Fibroblast of lung (primary cell): ENCODE data around the gene TCF4. TPM values are rescaled to one million over a fixed set of nuclear protein-coding genes. Genes with fewer than 3 reads are reported as not detected.

Experiments
- DNase-seq, 2 donors: peaks; one replicate each; pipeline versions ENCODE4 v3.0.0 to v3.0.0-alpha.2; 2010; ENCODE audit warnings: low read depth in 2 of 2
- H2AFZ ChIP-seq: 2 replicates; pipeline ENCODE4 v1.5.1; 2012; ENCODE audit warnings: low read length, control low read depth, inconsistent platforms
- H3K27ac ChIP-seq: 2 replicates; pipeline ENCODE4 v1.5.1; 2011; ENCODE audit warnings: low read length, control low read depth; ENCODE audit not compliant: insufficient read depth
- H3K27me3 ChIP-seq: 2 replicates; pipeline ENCODE4 v1.5.1; 2011; ENCODE audit warnings: mild to moderate bottlenecking, low read length; ENCODE audit not compliant: control insufficient read depth, insufficient read depth
- H3K36me3 ChIP-seq: 2 replicates; pipeline ENCODE4 v1.5.1; 2011; ENCODE audit warnings: low read length; ENCODE audit not compliant: control insufficient read depth, insufficient read depth
- H3K4me1 ChIP-seq: 2 replicates; pipeline ENCODE4 v1.5.1; 2011; ENCODE audit warnings: low read length; ENCODE audit not compliant: control insufficient read depth, insufficient read depth; ENCODE audit errors: extremely low read depth
- H3K4me2 ChIP-seq: 2 replicates; pipeline ENCODE4 v1.5.1; 2011; ENCODE audit warnings: low read length, control low read depth; ENCODE audit not compliant: insufficient read depth; ENCODE audit errors: extremely low read depth
- H3K4me3 ChIP-seq, 4 experiments: fragments of 200-600 bp in 1 of 4; sonication (generic) in 1 of 4; replicated peaks in 1 of 4; 2 replicates each; pipeline ENCODE4 v1.5.1; 2011 to 2016; ENCODE audit warnings: low read length in 4 of 4, low read depth in 3 of 4, mild to moderate bottlenecking in 3 of 4, control low read depth in 2 of 4, inconsistent platforms in 1 of 4, mixed read lengths in 1 of 4; ENCODE audit not compliant: insufficient read depth in 1 of 4; ENCODE audit errors: control extremely low read depth in 1 of 4
- H3K79me2 ChIP-seq: 2 replicates; pipeline ENCODE4 v1.5.1; 2012; ENCODE audit warnings: mild to moderate bottlenecking, low read length, inconsistent platforms; ENCODE audit not compliant: control insufficient read depth, insufficient read depth
- H3K9ac ChIP-seq: 2 replicates; pipeline ENCODE4 v1.5.1; 2011; ENCODE audit warnings: mild to moderate bottlenecking, low read length, control low read depth; ENCODE audit not compliant: insufficient read depth
- H3K9me3 ChIP-seq: 2 replicates; pipeline ENCODE4 v1.5.1; 2012; ENCODE audit warnings: low read depth, low read length; ENCODE audit not compliant: control insufficient read depth, insufficient read depth
- H4K20me1 ChIP-seq: 2 replicates; pipeline ENCODE4 v1.5.1; 2011; ENCODE audit warnings: low read length; ENCODE audit not compliant: control insufficient read depth, insufficient read depth; ENCODE audit errors: extremely low read depth
- CTCF ChIP-seq, 2 donors: IDR thresholded peaks in 1 of 2; conservative IDR thresholded peaks in 1 of 2; 1 replicate in 1 of 2; 2 replicates in 1 of 2; pipeline ENCODE4 v1.5.1; 2011 to 2012; ENCODE audit warnings: low read length in 2 of 2, control low read depth in 1 of 2, inconsistent platforms in 1 of 2, low read depth in 1 of 2, mild to moderate bottlenecking in 1 of 2
- EZH2 ChIP-seq: IDR thresholded peaks from 2 replicates; pipeline ENCODE4 v1.5.1; 2012; ENCODE audit warnings: low read length, control low read depth, mild to moderate bottlenecking; ENCODE audit errors: missing control alignments
- polyA plus RNA-seq, 2 donors: library from polyadenylated mRNA; depleted of rRNA in 1 of 2; stranded (reverse) in 1 of 2; unstranded in 1 of 2; fragments of >200 nt; gene quantifications; 2 replicates each; pipeline ENCODE4 v1.2.1, GENCODE V29; 2011 to 2012; ENCODE audit warnings: missing spikeins in 1 of 2
- total RNA-seq: library from RNA; depleted of rRNA; stranded (reverse); fragments of >200 nt; gene quantifications from 2 replicates; pipeline ENCODE4 v1.2.1, GENCODE V29; 2014

Gene TCF4
- total and polyA plus RNA-seq, 2 donors (not counting 1 experiment from before 2014, with no cell fraction given) = 48.9 to 57.6 TPM

GRCh38 chr18:55557211-55557610 lies 30.8 kb downstream of the TCF4 start:
- Histone ChIP-seq H3K4me2 (no peak overlapping the region), H3K79me2 (peaks cover 1% of the 10 kb centered on the region), H2AFZ (no peak overlapping the region), H3K27me3 (no peaks in the 10 kb centered on the region), H3K9ac (no peak overlapping the region), H3K36me3 (no peaks in the 10 kb centered on the region), H3K9me3 (no peaks in the 10 kb centered on the region), H4K20me1 (no peaks in the 10 kb centered on the region), H3K4me3 (no peak overlapping the region), H3K4me1 (no peaks in the 10 kb centered on the region), H3K27ac (no peak overlapping the region)
- TF ChIP-seq EZH2 (no peak), CTCF (conservative IDR thresholded peaks at IDR 0.05 in 1 of 2, IDR thresholded peaks at IDR 0.05 in 1 of 2; ENCODE audit: low read depth in 1 of 2, low read length in 2 of 2) (no peak)
- no peak for DNase-seq

DNA sequence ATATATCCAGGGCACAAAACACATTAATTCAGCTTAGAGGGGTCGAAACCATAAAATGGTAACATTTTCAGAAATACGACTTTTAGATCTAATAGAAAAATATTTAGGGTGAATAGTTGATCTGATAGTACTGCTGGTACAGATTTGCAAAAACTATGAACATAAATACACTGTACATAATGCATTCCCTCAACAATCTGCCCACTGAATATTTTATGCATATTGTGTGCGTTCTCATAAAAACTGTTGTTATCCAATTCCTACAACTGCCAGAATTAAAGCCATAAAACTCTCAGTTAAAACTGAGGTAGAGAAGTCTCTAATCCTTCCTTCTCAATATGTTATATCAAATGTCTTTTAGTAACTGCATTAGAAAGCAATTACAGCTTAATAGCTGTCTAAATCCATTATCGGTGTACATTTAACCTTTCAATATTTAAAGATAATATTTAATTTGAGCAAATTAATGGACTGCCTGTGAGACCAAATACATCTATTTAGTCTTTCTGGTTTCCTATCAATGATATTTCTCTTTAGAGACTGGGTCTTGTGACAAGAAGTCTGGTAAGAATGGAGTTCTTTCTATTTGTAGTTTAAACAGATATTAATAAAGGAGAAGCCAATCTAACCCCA lies 32.5 kb downstream of the TCF4 start:
- Histone ChIP-seq H4K20me1 (no peaks in the 10 kb centered on the region), H3K27me3 (no peaks in the 10 kb centered on the region), H3K4me1 (peaks cover 2% of the 10 kb centered on the region), H3K36me3 (no peaks in the 10 kb centered on the region), H3K79me2 (peaks cover 1% of the 10 kb centered on the region), H3K4me3 (no peak overlapping the region), H3K9me3 (no peaks in the 10 kb centered on the region), H3K9ac (no peak overlapping the region), H2AFZ (no peak overlapping the region), H3K27ac (no peak overlapping the region), H3K4me2 (no peak overlapping the region)
- TF ChIP-seq EZH2 = no peak
- no peak for DNase-seq

GRCh38 chr18:55552526-55553189 lies 35.3 kb downstream of the TCF4 start:
- DNase-seq = peak; percentile 86 to 98
- Histone ChIP-seq H3K4me1 (peaks cover 2% of the 10 kb centered on the region), H3K36me3 (no peaks in the 10 kb centered on the region), H2AFZ (no peak overlapping the region), H4K20me1 (no peaks in the 10 kb centered on the region), H3K4me3 (peak overlapping the region in 1 of 4 experiments; percentile 24), H3K79me2 (no peaks in the 10 kb centered on the region), H3K4me2 (peak overlapping the region; percentile 4), H3K9ac (no peak overlapping the region), H3K27me3 (no peaks in the 10 kb centered on the region), H3K9me3 (no peaks in the 10 kb centered on the region), H3K27ac (no peak overlapping the region)
- TF ChIP-seq CTCF (conservative IDR thresholded peaks at IDR 0.05 in 1 of 2, IDR thresholded peaks at IDR 0.05 in 1 of 2; ENCODE audit: low read depth in 1 of 2, low read length in 2 of 2) (no peak), EZH2 (no peak)
